Measurements from ENCODE around the gene SH3RF3.

GRCh38 chr2:109417701-109418335, 288.8 kb downstream of the SH3RF3 start:
- TF ChIP-seq EZH2 (IDR thresholded peaks at IDR 0.05; ENCODE audit: low read length, missing control alignments) (no peak), CTCF (conservative IDR thresholded peaks at IDR 0.05 in 1 of 2, IDR thresholded peaks at IDR 0.05 in 1 of 2; ENCODE audit: low read depth in 1 of 2, low read length in 2 of 2) (no peak)

All from fibroblast of lung (primary cell).